Measurements from ENCODE around the gene ATRN.
"Not testable (repeated sequence)": the region's sequence is repeated elsewhere in the genome, so short reads cannot be mapped to it uniquely, and the experiment has no call there.

The ATRN gene

GRCh38 chr20:3470627-3471396 lies at the start of gene ATRN:
ATRN (plus strand) TSS chr20:3471018; CDS start chr20:3471108, 90 bp downstream.
- peak; percentile 68 for DNase-seq

GRCh38 chr20:3421985-3422384 lies 48.8 kb upstream of the ATRN start:
- no peak for DNase-seq

DNA sequence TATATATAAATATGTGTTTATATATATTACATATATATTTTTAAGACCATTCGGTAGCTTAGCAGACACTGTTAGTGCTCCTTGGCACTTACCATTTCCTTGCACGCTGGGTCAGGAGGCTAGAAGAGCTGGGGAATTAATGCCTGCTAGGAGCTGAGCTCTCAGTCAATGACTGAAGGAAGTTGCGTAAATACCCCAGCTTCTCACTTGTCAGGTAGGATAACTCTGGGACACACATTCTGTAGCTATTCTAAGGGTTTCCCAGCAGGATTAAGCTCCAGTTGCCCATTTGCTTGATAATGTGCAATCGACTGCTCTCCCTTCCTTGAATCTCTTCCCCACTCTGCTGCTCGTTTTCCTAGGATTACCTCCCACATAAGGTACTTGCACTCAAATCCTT lies 47.7 kb upstream of the ATRN start:
- no peak for DNase-seq

GRCh38 chr20:3426766-3427165 lies 44.1 kb upstream of the ATRN start:
- not testable (repeated sequence) for DNase-seq

- no peak for DNase-seq
Measured at GRCh38 chr20:3430376-3431069, 40.3 kb upstream of the ATRN start.

DNA sequence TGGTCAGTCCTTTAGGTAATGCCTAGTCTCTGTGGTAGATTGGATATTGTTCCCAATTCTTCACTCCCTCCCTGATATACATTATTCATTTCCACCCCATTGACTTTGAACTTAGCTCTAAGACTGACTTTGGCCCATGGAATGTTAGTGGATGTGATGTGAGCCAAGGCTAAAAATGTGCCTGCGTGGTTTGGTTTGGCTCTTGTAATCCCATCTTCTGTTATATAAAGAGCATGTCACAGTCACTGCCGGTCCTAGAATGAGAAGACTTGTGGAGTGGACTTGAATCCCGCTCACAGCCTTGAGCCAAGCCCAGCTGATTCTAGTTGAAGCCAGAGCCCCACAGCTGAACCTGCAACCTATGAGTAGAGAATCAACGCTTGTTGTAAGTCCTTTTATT lies 39.7 kb upstream of the ATRN start:
- DNase-seq = no peak

- no peak for DNase-seq
Measured at GRCh38 chr20:3432844-3433243, 38.0 kb upstream of the ATRN start.

DNA sequence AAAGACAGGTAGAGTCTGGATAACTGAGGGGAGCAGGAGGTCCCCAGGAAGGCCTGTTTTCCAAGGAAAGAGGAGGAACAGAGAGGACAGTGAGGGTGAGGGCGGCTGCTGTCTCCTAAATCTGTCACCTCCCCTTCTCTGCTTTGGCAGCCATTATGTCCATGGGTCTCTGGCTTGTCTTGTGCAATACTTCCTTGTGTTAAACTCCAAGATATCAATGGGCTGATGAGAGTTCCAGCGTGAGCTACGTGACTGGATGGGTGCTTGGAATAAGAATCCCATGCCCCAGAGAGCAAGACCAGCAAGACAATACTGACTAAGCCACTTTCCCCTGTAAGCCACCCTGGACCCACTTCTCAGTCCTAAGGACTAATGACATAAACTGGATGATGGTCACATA lies 37.1 kb upstream of the ATRN start:
- DNase-seq = no peak

DNA sequence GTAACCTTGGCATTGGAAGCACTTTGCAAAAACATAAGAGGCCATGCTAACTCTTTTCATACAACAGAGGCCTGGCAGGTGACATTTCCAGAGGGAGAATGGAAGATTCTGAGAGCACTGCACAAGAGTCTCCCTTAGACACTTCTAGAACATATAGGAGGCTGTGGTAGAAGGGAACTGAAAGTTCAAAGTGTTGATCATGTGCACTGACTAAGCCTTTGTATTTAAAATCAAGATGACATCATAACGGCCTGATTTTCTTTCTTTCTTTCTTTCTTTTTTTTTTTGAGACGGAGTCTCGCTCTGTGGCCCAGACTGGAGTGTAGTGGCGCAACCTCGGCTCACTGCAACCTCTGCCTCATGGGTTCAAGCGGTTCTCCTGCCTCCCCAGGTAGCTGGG lies 36.6 kb upstream of the ATRN start:
- no peak for DNase-seq

DNA sequence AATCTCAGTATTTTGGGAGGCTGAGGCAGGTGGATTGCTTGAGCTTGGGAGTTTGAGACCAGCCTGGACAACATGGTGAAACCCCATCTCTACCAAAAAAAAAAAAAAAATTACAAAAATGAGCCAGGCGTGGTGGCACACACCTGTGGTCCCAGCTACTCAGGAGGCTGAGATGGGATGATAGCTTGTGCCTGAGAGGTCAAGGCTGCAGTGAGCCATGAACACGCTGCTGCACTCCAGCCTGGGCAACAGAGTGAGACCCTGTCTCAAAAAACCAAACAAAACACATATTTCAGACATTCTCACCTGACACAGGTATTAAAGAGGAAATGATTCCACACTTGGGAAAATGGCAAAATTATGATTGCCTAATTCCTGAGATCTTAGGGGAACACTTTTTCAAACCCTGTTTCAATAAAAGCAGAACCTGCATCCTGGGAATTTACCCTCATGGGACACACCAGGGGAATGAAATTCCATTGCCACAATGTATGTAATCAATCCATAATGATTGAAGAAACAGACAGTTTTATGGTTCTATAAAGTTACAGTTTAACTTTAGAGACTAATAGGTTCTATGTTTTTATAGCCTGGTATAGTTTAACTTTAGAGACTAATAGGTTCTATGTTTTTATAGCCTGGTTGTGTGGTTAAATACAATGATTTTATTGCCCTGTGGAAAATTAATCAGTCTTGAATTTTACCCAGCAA lies 33.8 kb upstream of the ATRN start:
- DNase-seq = no peak

GRCh38 chr20:3446779-3447178 lies 24.0 kb upstream of the ATRN start:
- DNase-seq = no peak

GRCh38 chr20:3447321-3447720 lies 23.5 kb upstream of the ATRN start:
- no peak for DNase-seq

- no peak for DNase-seq
Measured at GRCh38 chr20:3449319-3449718, 21.5 kb upstream of the ATRN start.

- no peak for DNase-seq
Measured at GRCh38 chr20:3452136-3452535, 18.7 kb upstream of the ATRN start.

GRCh38 chr20:3452690-3453089 lies 18.1 kb upstream of the ATRN start:
- DNase-seq = no peak

DNA sequence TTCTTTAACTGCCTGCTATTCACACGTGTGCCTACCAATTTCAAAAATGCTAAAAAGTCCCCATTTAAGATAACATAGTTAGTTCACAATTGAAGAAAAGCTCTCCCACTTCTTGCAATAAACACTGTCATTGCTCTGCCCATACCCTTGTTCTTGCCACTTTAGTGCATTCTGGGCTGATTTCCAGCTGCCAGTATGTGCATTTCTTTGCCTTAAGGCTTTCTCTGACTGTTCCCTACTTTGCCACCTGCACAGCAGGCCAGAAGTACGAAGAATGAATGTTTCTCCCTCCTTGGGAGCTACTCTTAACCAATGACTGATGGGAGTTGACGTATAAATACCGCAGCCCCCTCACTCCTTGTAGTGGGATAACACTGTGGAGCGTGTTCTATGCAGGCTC lies 16.0 kb upstream of the ATRN start:
- no peak for DNase-seq

DNA sequence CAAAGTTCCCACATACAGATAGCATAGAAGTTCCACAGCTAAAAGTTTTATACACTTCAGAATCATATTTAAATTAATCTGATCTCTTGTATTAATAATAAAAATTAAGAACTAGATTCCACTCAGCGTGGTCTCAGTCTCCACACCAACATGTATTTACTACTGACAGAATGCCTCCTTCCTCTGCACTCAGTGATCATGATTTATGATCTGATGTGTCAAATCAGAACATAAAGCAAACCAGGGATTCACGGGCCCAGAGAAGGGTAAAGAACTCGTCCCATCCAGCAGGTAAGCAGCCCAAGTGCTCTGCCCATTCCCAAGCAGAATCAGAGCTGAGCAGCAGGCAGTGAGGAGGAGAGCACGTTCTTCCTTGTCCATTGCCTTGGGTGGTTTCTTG lies 14.2 kb upstream of the ATRN start:
- DNase-seq = no peak

DNA sequence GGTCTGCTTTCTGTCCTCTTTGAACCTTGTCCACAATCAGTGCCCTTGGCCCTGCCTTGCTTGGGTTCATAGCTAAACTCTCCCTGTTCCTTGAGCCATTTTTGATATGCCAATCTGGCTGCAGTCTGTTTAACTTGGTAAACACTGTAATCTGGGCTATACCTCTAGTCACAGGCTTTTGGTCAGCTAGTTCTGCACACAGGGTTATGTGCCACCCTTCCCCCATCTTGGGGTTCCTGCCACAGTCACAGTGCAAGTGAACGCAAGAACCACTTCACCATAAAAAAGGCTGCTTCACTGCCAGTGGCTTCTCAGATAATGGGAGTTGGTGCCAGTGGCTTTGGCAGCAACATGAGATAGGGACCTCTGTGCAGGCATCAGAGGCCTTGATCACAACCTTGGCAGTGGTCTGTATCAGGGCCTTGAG lies 10.9 kb upstream of the ATRN start:
- no peak for DNase-seq

- no peak for DNase-seq
Measured at GRCh38 chr20:3461211-3461771, 9.5 kb upstream of the ATRN start.

- no peak for DNase-seq
Measured at GRCh38 chr20:3461911-3462677, 8.7 kb upstream of the ATRN start.

DNA sequence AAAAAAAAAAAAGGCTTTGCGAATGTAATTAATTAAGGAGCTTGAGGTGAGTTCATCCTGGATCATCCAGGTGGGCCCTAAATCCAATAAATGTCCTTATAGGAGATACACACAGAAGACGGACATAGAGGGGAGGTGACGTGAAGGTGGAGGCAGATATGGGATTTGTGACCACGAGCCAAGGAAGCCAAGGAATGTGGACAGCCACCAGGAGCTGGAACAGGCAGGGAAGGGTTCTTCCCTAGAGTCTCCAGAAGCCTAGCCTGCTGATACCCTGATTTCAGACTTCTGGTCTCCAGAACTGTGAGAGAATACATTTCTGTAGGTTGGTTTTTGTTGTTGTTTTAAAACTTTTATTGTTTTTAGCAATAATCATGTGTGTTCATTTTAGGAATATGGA lies 6.7 kb upstream of the ATRN start:
- DNase-seq = no peak

GRCh38 chr20:3465301-3465700 lies 5.5 kb upstream of the ATRN start:
- no peak for DNase-seq

DNA sequence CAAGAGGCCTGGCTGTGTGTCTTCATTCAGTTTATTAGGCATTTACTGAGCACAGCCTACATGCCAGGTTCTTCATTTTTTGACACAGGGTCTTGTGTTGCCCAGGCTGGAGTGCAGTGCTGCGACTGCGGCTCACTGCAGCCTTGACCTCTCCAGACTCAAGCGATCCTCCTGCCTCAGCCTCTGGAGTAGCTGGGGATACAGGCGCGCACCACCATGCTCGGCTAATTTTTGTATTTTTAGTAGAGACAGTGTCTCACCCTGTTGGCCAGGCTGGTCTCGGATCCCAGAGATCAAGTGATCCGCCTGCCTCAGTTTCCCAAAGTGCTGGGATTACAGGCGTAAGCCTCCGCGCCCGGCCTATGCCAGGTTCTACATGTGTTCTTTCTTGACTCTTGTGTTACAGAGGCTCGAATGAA lies 601 bp upstream of the ATRN start:
- no peak for DNase-seq

All from NK-92 treated with Interleukin-12 subunit alpha and Interleukin-12 subunit beta, amount 100 ng/mL, for 24 hours (cell line).